ENCODE measurements around the gene HOMER3. TPM values are rescaled to one million over a fixed set of nuclear protein-coding genes. Genes with fewer than 3 reads are reported as not detected.
"Not testable (repeated sequence)": the region's sequence is repeated elsewhere in the genome, so short reads cannot be mapped to it uniquely, and the experiment has no call there.

The HOMER3 gene
- total RNA-seq, 2 donors from 2014 or later, result 13.6 to 39.8 TPM

GRCh38 chr19:18964121-18964520 is 23.1 kb upstream of the HOMER3 start:
- H3K27ac ChIP-seq, result no peak overlapping the region
- DNase-seq (ENCODE audit: low spot score), result no peak
- no peak for TF ChIP-seq CTCF (IDR thresholded peaks at IDR 0.05)
- H3K36me3 ChIP-seq, result no peaks in the 10 kb centered on the region
- no peak overlapping the region for H3K4me3 ChIP-seq
- H3K27me3 ChIP-seq, result no peaks in the 10 kb centered on the region
- no peaks in the 10 kb centered on the region for H3K9me3 ChIP-seq
- peaks cover 0 to 14% of the 10 kb centered on the region in 2 donors for H3K4me1 ChIP-seq

- H3K4me3 ChIP-seq, result no peak overlapping the region
- DNase-seq (ENCODE audit: low spot score), result no peak
- no peaks in the 10 kb centered on the region for H3K4me1 ChIP-seq
- no peak for TF ChIP-seq CTCF (IDR thresholded peaks at IDR 0.05)
- H3K27me3 ChIP-seq, result no peaks in the 10 kb centered on the region
- H3K9me3 ChIP-seq, result no peaks in the 10 kb centered on the region
- H3K27ac ChIP-seq, result no peak overlapping the region
- no peaks in the 10 kb centered on the region for H3K36me3 ChIP-seq
These were observed 21.0 kb upstream of the HOMER3 start for GRCh38 chr19:18961767-18962620.

GRCh38 chr19:18960370-18960769 is 19.4 kb upstream of the HOMER3 start:
- no peak overlapping the region for H3K4me3 ChIP-seq
- TF ChIP-seq CTCF (IDR thresholded peaks at IDR 0.05), result no peak
- no peaks in the 10 kb centered on the region for H3K36me3 ChIP-seq
- no peak overlapping the region for H3K27ac ChIP-seq
- no peaks in the 10 kb centered on the region for H3K27me3 ChIP-seq
- DNase-seq (ENCODE audit: low spot score), result no peak
- no peaks in the 10 kb centered on the region for H3K9me3 ChIP-seq
- H3K4me1 ChIP-seq, result no peaks in the 10 kb centered on the region

GRCh38 chr19:18955042-18955441 is 14.0 kb upstream of the HOMER3 start:
- H3K4me1 ChIP-seq, result no peaks in the 10 kb centered on the region
- no peaks in the 10 kb centered on the region for H3K9me3 ChIP-seq
- TF ChIP-seq CTCF (IDR thresholded peaks at IDR 0.05), result no peak
- H3K27ac ChIP-seq, result no peak overlapping the region
- DNase-seq (ENCODE audit: low spot score), result no peak
- no peak overlapping the region for H3K4me3 ChIP-seq
- H3K27me3 ChIP-seq, result no peaks in the 10 kb centered on the region
- no peaks in the 10 kb centered on the region for H3K36me3 ChIP-seq

- no peak for DNase-seq (ENCODE audit: low spot score)
- Histone ChIP-seq H3K36me3 (no peaks in the 10 kb centered on the region), H3K9me3 (no peaks in the 10 kb centered on the region)
These were observed 13.1 kb upstream of the HOMER3 start for GRCh38 chr19:18954094-18954493.

GRCh38 chr19:18952364-18953003 is 11.5 kb upstream of the HOMER3 start:
- not testable (repeated sequence) for H3K27ac ChIP-seq; H3K9me3 ChIP-seq; H3K4me1 ChIP-seq; DNase-seq (ENCODE audit: low spot score); H3K27me3 ChIP-seq; H3K4me3 ChIP-seq; H3K36me3 ChIP-seq

More at GRCh38 chr19:18954094-18954493, 13.1 kb upstream of the HOMER3 start:
- TF ChIP-seq CTCF (IDR thresholded peaks at IDR 0.05), result no peak
- Histone ChIP-seq H3K27me3 (no peaks in the 10 kb centered on the region), H3K4me1 (no peaks in the 10 kb centered on the region), H3K4me3 (no peak overlapping the region), H3K27ac (no peak overlapping the region)

Data from right atrium auricular region (tissue), 2 donors.